Left lobe of liver (tissue), 2 donors: Measurements from ENCODE around the gene MARCO. TPM values are rescaled to one million over a fixed set of nuclear protein-coding genes. Genes with fewer than 3 reads are reported as not detected.

Experiments
- ATAC-seq: fragments of 200-7000 bp; cut with Tn5 transposase; one replicate; pipeline ENCODE4 v1.9.1; 2020; ENCODE audit warnings: mild to moderate bottlenecking, moderate library complexity
- DNase-seq: peaks from one replicate; pipeline ENCODE4 v3.0.0-alpha.2; 2020; ENCODE audit warnings: low spot score
- total RNA-seq: library from RNA; stranded (reverse); gene quantifications from one replicate; pipeline ENCODE4 v1.2.1, GENCODE V29; 2021
- donor health status: DM: no; HTN: no; CAD: no; lungs with moderate emphysema.
- donor health status: DM: no; HTN: yes; CAD: no.

Gene MARCO
- total RNA-seq, 1 donor from 2014 or later: 38.8 TPM

DNA sequence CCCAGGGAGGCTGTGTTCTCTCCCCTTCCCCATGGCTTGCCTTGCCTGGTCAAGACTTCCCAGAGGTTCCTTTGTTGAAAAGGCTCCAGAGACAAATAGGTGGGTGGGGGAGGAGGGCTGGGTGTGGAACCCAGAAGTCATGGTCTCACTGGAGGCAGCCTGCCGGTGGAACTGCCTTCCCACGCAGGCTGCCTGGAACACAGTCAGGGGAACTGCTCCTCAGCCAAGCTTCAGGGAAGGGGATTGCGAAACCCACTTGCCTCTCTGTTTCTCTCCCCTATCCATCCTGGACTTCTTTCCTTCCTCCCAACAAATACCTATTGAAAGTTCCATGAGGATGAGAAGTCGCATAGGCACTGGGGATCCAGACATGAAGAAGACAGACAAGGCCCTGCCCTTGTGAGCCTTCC is 31.6 kb downstream of the MARCO start:
- peak; percentile 16 for ATAC-seq
- DNase-seq: no peak

DNA sequence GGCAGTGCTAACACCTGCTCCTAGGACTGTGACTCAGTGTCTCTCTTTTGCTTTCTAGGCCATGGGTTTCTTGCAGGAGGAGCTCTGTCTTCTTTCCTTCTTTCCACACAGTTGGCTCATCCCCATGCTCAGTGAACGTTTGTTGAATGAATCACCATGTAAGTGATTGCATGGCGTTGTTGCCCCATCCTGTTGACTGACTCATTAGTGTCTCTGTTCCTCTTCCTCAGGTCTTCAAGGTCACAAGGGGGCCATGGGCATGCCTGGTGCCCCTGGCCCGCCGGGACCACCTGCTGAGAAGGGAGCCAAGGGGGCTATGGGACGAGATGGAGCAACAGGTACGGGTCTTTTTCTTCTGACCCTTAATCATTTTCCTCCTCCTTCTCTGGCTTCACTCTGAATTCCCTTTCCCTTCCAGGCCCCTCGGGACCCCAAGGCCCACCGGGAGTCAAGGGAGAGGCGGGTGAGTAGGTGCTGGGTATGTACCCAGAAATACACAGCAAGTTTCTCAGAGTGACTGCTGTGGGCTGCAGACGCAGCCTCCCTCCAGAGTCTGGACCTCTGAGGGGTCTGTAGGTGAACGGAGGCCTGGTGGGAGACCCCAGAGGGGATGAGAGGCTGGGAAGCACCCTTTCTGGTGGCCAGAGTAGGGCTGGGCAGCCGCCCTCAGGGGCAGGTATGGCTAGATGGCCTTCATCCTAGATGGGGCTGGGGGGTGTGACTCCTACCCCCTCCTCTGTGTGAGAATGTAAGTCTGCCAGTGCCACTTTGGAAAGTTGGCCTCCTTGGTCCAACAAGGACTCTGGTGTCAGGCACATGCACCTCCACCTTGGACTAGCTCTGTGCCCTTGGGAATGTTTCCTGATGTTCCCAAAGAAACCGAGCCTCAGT is 32.4 kb downstream of the MARCO start:
- DNase-seq (no peak), ATAC-seq (no peak)

DNA sequence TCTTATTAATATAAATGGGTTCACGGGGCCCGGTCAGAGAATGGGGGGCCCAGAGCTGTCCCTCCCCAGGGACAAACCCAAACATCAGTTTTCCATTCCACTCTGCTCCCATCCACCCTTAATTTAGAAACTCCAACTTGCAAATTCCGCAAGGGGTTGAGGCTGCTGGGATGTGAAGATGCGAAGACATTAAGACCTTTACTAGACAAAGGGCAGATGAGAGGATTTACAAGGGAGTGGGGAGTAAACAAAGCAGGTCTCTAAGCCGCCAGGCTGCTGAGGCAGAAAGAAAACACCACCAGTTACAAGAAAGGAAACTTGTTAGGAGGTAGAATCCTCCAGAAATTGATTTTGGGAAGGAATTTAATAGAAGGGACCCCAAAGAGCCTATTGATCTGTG is 33.1 kb downstream of the MARCO start:
- DNase-seq (no peak), ATAC-seq (no peak)

DNA sequence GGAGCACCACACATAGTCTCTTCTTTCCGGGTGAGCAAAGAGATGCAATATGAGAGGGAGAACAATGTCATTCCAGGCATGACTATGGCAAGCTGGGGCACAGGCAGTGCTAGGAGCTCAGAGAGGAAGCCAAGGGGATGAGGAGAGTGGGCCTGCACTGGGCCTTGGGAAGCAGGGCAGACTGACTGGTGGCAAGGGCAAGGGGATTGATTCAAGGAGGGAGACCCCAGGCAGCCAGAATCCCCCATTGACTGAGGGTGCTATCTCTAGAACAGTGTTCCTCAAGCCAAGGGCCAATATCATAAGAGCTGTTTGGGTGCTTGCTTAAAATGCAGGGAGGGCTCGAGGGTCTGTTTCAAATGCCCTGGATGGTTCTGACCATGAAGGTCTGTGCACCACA is 36.1 kb downstream of the MARCO start:
- DNase-seq (no peak), ATAC-seq (no peak)

DNA sequence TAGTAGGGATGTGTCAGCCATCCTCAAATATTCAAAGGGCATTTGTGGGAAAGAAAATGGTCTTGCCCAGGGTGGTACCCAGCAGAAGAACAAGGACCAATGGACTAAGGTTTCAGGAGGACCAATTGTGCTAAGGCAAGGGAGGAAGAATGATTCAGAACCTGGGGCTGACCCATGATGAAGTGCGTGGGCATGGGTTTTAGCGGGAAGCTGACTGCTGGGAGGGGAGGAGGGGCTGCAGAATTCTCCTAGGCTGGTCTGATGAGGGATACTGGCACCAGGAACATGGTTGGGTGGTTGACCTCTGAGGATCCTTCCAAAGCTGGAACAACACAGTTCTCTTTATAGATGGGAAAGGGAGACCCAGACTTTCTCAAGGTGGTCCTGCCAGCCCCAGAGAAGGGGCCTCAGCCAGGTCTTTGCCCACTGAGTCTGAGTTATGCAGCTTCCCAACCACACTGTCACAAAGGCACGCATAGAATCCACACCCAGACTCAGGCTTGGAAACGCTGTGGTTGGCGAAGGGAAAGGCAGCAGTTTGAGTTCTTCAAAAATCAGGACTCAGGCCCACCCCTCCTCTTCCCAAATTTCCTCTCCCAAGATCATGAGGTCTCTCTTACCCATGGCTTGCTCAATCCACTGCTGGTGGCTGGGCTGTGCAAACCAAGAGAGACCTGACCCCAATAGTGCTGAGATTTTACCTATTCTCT is 37.3 kb downstream of the MARCO start:
- DNase-seq (no peak), ATAC-seq (no peak)

DNA sequence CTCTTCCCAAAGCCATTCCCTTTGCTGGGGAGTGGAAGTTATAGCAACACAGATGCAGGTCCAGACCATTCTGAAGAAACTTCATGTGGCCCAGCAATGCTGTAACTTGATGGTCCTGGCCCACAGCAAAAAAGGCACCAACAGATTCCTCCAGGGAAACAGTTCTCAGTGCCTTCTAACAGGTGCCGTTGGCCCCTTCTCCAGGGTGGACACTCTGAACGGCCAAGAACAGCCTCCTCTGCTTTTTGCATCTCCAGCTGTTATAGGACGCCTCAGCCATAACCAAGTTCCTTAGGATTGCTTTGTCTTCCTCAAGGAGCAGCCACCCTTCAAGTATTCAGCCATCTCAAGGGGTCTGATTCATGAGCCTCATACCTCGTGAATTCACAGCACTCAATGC is 38.0 kb downstream of the MARCO start:
- no peak for ATAC-seq
- no peak for DNase-seq

DNA sequence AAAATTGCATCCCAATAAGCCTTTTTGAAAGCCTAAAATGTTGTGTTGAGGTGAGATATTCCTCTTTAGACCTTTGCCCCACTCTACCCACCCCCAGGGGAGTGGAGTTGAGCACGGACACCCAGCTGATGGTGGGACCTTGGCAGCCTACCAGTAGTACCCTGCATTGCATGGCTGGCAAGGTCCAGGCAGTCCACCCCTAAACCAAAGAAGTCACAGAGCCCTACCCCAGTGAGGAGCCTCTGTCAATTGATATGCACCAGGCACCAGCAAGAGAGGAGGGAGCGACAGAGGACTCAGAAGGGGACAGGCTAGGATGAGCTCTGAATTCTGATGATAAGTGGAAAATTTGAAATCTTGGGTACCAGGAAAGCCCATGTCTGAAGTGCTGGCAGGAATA is 38.6 kb downstream of the MARCO start:
- DNase-seq (no peak), ATAC-seq (no peak)

DNA sequence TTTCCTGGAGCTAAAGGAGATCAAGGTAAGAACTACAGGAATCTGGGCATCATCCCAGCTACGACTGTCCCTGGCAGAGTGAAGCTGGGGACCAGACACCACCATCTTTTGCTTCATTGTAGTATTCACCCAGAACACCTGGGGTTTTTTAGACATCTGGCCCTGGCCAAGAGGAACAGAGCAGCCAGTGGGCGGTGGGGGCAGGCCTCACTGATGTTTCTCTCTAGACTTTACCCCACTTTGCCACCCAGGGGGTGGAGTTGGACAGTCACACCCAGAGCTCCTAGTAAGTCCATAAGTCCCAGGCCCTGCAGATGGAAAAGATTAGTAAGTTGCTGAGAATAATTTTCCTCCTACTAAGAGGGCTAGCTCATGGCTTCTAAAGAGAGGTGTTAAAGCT is 39.6 kb downstream of the MARCO start:
- DNase-seq (no peak), ATAC-seq (no peak)

DNA sequence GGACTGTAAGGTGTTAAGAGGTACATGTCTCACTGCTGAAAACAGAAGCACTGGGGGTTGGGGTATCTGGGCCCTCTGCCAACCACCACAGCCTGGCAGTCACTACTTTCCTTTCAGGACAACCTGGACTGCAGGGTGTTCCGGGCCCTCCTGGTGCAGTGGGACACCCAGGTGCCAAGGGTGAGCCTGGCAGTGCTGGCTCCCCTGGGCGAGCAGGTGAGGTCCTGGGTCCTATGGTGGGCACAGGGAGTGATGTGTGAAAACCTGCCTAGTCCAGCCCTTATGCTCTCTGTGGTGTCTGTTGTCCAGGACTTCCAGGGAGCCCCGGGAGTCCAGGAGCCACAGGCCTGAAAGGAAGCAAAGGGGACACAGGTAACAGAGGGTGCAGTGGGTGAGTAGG is 40.0 kb downstream of the MARCO start:
- DNase-seq: no peak
- no peak for ATAC-seq

DNA sequence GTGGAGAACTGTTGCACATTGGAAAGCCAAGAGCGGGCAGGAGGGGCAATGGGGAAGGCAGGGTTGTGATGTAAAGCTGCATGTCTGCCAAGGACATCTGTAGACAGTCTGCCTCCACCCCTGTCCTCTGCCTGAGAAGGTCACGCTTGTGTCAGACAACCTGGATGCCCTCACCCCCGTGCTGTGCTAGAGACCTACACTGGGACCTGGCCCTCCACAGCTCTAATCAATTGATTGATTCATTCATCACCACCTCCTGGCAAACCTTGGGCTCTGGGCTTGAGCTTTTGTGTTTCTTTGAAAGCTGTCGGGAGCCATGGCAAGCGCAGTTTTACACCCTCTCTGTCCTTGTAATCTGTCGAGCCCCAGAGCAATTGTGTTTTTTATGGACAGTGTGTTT is 41.1 kb downstream of the MARCO start:
- ATAC-seq: no peak
- DNase-seq: no peak

DNA sequence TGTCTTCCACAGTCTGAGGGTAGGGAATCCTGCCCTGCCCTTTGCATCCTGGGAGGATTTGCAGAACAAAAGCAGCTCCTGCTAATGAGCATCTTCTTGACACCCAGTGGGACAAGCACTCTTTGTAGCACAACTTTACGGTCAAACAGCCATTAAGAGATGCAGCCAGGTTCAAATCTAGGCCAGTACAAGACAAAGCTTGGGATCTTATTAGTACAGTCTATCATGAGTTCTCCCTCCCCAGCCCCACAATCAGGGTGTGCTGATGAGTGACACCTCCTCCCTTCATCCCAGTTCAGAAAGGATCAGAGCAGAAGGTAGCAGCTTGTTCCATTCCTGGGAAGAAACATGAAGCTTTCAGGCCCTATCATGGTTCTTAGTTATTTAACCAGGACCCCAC is 41.9 kb downstream of the MARCO start:
- no peak for DNase-seq
- no peak for ATAC-seq

DNA sequence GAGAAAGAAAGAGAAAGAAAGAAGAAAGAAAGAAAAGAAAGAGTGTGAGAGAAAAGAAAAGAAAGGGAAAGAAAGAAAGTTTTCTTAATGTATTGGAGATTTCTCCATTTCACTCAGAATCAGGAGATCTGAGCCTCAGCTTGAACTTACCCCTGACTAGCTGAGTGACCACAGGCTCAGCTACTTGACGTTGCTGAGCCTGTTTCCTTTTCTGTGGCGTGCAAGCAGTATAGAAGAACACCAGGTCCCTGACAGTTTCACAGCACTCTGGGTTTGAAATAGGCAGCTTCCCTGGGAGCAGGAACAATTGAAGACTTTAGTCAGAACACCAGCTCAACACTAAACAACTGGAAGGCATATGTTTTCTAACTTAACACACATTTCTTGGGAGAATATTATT is 44.7 kb downstream of the MARCO start:
- ATAC-seq (no peak), DNase-seq (no peak)

DNA sequence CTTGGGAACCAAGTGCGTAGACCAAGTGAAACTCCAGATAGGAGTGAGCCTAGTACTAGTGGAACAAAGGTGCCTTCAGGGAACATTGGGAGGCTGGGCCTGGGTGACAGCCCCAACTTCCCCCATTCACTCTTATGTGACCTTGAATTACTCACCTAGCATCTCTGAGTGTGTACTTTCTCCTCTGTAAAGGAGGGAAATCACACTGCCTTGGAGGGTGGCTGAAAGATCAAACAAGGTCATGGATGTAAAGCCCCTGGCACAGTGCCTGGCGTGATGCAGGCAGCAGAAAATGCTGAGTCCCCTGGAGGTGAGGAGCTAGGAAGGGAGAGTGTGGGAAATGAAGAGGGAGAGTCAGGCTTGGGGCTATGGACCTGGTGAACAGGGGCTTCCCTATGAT is 45.9 kb downstream of the MARCO start:
- no peak for ATAC-seq
- peak; percentile 29 for DNase-seq

DNA sequence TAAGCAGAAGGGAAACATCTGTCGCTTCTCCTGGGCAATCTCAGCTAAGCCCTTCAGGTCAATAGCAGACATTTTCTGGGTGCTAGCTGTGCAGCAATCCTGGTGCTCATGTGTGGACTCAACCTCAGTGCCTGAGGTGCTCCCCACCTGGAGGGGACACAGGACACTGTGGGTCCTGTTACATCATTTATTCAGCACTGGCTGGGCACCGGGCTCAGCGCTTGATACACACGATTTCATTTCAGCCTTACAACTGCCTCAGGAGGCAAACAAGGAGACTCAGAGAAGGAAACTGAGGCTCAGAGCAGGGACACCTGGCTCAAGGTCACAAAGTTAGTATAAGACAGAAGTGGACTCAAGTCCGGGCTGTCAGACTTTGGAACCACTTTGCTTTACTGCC is 46.7 kb downstream of the MARCO start:
- peak; percentile 15 for DNase-seq
- no peak for ATAC-seq

DNA sequence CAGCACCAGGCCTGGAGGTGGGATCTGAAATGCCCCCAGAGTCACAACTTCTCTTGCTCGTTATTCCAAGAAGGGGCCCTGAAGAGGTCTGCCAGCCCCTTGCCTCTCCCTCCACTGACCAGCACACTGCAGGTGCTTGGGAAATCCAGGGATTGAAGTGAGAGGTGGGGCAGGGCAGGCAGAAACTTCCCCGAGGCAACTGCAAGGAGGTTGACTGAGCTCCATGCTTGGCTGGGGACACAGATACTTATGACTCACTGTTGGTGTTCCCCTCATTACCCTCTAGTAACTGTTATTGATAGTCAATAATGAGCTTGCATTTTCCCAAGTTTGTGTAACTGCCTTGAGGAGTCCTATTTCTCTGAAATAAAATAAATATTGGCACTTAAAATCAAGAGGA is 47.5 kb downstream of the MARCO start:
- no peak for ATAC-seq
- DNase-seq: peak; percentile 31

DNA sequence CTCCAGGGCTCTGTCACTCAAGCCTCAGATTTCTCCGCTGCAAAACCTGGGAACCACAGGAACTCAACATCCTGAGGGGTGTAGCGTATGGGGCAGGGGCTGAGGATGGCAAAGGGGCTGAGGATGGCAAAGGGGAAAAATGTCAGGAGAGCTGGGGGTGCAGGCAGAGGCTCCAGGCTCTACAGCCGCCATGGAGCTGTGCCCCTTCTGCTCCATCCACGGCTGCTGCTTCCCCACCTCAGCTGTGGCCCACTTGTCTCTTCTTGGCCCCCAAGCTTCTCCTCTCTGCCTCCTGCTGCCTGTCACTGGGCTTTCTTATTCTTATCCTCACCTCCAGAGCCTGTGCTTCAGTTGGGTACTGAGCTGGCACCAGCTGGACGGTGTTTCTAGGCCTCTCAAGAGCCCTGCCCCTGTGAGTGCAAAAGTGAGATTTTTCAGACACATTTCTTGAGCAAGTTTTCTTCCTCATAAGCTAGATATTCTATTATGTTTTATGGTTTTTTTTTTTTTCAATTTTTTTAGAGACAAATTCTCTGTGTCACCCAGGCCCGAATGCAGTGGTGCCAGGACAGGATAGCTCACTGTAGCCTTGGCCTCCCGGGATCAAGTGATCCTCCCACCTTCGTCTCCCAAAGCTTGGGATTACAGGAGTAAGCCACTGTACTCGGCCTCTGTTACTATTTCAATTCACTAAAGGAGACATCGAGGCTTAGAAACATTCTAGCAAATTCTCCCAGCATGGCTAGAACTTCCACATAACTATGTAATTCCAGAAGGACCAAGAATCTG is 49.0 kb downstream of the MARCO start:
- ATAC-seq (no peak), DNase-seq (peak; percentile 14)

DNA sequence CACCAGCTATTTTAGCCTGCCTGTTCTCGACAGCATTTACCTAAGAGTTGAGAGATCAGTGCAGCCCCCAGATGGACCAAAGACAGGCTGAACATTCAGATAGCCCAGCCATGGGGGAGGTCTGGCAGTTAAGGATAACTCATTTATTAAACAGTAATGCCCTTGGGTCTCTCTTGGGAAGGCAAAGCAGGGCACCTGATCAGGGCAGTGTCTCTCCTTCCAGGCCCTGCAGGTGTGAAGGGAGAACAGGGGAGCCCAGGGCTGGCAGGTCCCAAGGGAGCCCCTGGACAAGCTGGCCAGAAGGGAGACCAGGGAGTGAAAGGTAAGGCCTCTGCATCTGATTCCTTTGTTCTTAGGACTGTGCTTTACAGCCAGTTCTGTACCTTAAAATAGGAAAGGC is 49.6 kb downstream of the MARCO start:
- peak; percentile 12 for DNase-seq
- ATAC-seq: no peak

DNA sequence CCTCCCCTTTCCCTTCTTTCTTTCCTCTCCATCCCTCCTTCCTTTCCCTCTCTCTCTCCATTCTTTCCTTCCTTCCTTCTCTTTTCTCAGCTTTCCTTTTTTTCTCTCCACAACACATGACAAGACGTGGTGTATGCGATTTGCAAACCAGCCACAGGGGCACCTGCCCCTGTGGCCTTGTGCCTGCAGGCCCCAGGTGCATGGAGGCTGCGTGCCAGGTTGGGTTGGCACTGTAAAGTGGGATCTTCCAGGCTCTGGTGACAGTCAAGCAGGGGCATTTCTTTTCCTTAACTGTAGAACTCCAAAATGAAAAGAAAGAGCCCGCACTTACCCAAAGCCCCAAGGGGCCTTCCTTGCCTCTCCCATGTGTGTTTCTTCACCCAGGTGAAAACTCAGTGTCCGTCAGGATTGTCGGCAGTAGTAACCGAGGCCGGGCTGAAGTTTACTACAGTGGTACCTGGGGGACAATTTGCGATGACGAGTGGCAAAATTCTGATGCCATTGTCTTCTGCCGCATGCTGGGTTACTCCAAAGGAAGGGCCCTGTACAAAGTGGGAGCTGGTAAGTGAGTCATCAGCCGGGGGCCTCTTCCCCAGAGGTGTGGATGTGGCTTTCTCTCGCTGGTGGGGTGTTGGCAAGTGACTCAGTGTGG is 50.9 kb downstream of the MARCO start:
- DNase-seq (peak; percentile 22), ATAC-seq (no peak)

DNA sequence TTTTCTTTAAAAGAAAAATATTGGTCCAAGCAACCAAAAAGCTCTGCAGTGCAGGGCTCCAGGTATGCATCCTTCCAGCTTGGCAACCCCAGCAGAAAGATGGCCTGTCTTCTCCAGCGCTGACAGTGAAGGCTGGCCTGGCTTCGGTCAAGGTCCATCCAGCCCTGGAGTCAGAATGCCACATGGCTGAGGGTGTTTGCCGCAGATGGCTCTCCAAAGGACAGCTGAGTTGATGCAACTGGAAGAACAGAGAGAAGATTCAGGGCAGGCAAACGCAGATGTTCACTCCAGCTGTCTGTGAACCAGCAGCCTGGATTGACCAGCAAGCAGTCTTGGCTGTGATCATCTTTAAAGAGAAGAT is 51.4 kb downstream of the MARCO start:
- ATAC-seq (no peak), DNase-seq (peak; percentile 19)

DNA sequence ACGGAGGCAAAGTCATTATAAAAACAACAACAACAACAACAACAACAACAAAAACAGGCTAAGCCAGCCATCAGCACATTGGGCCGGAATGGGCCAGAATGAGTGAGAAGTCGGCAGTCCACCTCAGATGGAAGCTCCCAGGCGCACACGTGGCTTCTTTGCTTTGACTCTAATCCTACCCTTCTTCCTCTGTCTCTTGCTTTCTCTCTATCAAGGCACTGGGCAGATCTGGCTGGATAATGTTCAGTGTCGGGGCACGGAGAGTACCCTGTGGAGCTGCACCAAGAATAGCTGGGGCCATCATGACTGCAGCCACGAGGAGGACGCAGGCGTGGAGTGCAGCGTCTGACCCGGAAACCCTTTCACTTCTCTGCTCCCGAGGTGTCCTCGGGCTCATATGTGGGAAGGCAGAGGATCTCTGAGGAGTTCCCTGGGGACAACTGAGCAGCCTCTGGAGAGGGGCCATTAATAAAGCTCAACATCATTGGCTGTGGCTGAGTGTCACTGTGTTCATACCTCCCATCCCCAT is 52.2 kb downstream of the MARCO start:
- peak; percentile 10 for DNase-seq
- no peak for ATAC-seq

DNA sequence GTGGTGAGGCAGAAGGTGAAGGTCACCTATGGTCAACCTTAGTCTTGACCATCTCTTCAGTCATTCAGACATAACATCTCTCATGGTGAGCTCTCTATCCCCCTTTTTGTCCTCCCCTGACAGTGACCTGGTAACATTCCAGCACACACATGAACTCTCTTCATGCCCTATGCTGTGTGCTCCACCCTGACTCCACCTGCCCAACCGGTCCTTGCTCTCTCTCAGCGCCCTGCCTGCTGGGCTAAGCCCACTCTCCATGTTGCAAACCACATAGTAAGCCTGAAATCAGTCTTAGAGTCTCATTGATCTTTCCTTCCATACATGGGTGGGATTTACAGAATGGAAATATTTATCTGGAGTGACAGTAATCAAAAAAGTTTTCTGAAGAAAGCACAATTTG is 52.8 kb downstream of the MARCO start:
- DNase-seq (no peak), ATAC-seq (no peak)
